CD4-positive, alpha-beta T cell treated with Interleukin-10 for 1 hour (primary cell): ENCODE measurements around the gene FGF18.
"Not testable (repeated sequence)": the region's sequence is repeated elsewhere in the genome, so short reads cannot be mapped to it uniquely, and the experiment has no call there.

Source experiments
- DNase-seq: peaks from one replicate; pipeline ENCODE4 v3.0.0-alpha.2; 2020

The FGF18 gene

DNA sequence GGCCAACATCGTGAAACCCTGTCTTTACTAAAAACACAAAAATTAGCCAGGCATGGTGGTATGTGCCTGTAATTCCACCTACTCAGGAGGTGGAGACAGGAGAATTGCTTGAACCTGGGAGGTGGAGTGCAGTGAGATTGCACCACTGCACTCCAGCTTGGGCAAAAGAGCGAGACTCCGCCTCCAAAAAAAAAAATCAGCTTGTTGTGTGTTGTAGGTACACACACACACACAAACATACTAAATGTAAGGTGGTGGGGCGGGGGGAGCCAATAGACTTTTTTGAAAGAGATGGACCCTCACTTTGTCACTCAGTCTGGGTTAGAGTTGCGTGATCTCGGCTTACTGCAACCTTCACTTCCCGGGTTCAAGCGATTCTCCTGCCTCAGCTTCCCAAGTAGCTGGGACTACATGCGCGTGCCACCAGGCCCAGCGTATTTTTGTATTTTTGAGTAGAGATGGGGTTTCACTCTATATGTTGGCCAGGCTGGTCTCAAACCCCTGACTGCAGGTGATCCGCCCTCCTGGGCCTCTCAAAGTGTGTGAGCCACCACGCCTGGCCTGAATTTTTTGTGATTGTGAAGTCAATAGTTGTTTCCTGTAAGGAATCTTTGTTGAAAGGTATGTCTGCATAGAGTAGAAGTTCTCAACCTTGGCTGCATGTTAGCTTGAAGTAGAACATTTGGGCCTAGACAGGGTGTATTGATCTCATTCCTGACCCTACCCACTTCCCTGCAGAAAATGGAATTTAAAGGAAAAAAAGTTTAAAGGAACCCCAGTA is 18.1 kb upstream of the FGF18 start:
- DNase-seq = no peak

DNA sequence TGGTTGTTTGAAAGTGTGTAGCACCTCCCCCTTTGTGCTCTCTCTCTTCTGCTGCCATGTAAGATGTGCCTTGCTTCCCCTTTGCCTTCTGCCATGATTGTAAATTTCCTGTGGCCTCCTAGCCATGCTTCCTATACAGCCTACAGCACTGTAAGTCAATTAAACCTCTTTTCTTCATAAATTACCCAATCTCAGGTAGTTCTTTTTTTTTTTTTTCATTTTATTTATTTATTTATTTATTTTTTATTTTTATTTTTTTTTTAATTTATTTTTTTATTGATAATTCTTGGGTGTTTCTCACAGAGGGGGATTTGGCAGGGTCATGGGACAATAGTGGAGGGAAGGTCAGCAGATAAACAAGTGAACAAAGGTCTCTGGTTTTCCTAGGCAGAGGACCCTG is 16.7 kb upstream of the FGF18 start:
- DNase-seq = not testable (repeated sequence)

DNA sequence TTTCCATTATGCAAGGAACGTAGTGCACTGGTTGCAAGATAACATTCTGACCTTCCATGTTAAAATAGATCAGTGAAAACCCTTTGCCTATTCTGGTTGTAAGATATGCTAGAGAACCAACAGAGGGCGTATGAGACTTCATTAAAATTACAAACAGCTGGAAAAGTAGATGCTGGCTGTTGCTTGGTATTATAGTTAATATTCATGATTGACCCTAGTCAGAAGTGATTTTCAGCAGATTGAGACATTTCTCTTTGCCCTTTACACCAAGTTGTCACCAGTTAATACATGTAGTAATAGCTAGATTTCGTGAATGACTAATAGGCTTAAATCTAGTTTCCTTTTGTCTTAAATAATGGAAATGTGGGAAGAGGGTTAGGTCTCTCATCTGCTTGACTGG is 13.8 kb upstream of the FGF18 start:
- peak; percentile 22 for DNase-seq

- DNase-seq = no peak
These were observed 12.2 kb upstream of the FGF18 start for GRCh38 chr5:171407234-171407633.

DNA sequence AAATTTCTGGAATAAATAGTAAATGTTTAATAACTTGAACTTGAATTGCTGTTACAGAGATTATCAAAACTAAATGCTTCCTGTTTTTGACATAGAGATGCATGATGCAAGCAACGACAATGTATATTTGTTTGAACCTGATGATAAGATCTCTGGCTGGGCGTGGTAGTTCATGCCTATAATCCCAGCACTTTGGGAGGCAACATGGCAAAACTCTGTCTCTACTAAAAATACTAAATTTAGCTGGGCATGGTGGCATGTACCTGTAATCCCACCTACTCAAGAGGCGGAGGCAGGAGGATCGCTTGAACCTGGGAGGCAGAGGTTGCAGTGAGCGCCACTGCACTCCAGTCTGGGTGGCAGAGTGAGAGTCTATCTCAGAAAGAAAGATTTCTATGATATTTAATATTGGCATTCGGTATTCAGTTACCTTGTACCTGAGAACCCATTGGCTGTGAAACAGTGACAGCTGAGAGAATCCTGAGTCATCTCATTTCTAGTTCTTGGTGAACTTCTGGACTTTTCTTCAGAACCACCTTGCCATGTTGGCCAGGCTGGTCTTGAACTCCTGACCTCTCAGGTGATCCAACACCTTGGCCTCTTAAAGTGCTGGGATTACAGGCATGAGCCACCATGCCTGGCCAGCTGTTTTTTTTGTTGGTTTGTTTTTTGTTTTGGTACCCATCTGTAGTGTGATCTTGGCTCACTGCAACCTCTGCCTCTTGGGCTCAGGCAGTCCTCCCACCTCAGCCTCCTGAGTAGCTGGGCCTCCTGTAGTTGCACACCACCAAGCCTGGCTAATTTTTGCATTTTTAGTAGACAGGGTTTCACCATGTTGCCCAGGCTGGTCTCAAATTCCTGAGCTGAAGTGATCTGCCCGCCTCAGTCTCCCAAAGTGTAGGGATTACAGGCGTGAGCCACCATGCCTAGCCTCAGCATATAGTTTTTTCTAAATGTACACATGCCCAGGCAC is 10.0 kb upstream of the FGF18 start:
- DNase-seq = no peak

DNA sequence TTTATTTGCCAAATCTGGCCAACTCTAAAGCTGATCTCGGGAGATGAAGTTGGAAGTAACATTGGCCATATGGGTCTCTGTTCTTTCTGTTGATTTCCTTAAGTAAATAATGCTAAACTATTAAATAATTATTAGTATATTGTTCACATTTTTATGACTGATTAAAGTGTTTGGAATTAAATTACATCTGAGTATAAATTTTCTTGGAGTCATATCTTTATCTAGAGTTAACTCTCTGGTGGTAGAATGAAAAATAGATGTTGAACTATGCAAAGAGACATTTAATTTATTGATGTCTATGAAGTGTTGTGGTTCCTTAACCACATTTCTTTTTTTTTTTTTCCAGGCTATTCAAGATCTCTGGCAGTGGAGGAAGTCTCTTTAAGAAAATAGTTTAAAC is 9.3 kb upstream of the FGF18 start:
- DNase-seq = no peak

DNA sequence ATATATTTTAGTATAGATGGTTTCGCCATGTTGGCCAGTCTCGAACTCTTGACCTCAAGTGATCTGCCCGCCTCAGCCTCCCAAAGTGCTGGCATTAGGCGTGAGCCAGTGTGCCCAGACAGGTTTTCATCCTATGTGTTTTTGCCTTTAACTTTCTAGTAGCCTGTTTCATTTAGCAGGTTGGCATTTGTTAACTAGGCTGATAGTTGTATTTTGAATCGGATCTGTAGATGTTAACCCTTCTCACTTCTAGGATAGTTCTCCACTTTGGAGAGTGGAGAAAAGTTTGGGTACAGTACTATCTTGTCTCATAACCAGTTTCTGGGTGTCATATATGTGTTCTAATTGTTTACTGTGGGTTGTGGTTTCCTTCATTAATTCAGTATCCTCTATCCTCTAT is 7.3 kb upstream of the FGF18 start:
- DNase-seq = no peak

DNA sequence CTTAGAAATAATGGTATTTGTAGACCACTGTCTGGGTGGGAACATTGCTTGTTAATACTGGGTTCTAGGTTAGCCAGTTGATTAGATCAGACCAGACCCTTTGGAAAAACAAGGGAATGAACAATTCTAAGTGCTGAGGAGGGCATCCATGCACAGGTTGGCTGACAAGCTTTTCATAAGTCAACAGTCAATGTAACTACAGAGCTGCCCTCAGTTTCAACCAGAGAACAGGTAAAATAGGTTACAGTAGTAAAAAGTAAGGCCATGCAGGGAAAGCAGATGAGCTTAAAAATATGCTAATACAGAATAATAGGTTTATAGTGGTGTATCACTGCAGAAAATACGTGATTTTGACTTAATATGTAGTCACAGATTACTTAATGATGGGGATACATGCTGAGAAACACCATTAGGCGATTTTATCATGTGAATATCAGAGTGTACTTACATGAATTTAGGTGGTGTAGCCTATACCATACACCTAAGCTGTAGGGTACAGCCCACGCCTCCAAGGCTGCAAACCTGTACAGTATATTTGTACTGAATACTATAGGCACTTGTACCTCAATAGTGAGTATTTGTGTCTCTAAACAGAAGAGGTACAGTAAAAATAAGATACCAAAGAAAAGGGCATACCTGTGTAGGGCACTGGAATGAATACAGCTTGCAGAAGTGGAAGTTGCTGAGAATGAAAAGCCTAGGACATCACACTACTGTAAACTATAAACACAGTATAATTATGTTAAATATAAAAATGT is 6.1 kb upstream of the FGF18 start:
- DNase-seq = no peak

DNA sequence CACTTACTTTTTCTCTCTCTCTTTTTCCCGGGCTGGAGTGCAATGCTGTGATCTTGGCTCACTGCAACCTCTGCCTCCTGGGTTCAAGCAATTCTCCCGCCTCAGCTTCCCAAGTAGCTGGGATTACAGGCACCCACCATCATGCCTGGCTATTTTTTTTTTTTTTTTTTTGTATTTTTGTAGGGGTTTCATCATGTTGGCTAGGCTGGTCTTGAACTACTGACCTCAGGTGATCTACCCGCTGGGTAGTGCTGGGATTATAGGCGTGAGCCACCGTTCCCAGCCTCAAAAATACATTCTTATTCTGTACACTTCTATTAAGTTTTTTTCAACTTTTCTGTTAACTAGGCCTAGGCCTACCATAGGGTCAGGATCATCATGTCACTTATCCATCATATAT is 5.5 kb upstream of the FGF18 start:
- not testable (repeated sequence) for DNase-seq

DNA sequence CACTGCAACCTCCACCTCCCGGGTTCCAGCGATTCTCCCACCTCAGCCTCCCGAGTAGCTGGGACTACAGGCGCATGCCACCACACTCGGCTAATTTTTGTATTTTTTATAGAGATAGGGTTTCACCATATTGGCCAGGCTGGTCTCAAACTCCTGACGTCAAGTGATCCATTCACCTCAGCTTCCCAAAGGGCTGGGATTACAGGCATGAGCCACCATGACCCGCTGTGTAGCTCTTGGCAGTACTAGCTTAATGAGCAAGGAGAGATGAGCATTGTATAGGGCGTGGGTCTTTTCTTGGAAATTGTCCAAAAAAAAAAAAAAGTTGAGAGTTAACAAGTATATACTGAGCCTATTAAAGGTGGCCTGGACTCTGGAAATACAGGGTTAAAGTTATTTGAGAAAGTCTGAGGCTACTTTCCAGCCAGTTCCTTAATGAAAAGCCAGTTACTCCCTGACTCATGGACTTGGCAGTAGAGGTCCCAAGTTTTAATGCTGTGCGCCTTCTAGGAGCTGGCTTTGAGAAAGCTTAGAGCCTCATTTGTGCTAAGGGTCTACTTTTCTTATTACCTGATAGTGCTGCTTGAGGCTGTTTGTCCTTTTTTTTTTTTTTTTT is 4.2 kb upstream of the FGF18 start:
- DNase-seq = no peak

GRCh38 chr5:171416160-171417049 is 3.0 kb upstream of the FGF18 start:
- DNase-seq = no peak

GRCh38 chr5:171418316-171418981 is 998 bp upstream of the FGF18 start:
- DNase-seq = peak; percentile 52

DNA sequence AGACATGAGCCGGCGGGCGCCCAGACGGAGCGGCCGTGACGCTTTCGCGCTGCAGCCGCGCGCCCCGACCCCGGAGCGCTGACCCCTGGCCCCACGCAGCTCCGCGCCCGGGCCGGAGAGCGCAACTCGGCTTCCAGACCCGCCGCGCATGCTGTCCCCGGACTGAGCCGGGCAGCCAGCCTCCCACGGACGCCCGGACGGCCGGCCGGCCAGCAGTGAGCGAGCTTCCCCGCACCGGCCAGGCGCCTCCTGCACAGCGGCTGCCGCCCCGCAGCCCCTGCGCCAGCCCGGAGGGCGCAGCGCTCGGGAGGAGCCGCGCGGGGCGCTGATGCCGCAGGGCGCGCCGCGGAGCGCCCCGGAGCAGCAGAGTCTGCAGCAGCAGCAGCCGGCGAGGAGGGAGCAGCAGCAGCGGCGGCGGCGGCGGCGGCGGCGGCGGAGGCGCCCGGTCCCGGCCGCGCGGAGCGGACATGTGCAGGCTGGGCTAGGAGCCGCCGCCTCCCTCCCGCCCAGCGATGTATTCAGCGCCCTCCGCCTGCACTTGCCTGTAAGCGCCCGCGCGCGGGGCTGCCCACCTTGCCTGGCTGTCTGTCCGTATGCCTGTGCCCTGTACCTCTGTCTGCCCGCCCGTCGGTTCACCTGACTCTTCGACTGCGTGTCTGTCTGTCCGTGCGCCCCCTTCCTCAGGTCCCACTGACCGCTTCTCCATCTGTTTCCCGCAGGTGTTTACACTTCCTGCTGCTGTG is 412 bp downstream of the FGF18 start:
- no peak for DNase-seq

GRCh38 chr5:171420431-171421241 is 1.2 kb downstream of the FGF18 start:
- DNase-seq = no peak

GRCh38 chr5:171421331-171422262 is 2.1 kb downstream of the FGF18 start:
- no peak for DNase-seq

GRCh38 chr5:171422495-171422894 is 3.0 kb downstream of the FGF18 start:
- no peak for DNase-seq

DNA sequence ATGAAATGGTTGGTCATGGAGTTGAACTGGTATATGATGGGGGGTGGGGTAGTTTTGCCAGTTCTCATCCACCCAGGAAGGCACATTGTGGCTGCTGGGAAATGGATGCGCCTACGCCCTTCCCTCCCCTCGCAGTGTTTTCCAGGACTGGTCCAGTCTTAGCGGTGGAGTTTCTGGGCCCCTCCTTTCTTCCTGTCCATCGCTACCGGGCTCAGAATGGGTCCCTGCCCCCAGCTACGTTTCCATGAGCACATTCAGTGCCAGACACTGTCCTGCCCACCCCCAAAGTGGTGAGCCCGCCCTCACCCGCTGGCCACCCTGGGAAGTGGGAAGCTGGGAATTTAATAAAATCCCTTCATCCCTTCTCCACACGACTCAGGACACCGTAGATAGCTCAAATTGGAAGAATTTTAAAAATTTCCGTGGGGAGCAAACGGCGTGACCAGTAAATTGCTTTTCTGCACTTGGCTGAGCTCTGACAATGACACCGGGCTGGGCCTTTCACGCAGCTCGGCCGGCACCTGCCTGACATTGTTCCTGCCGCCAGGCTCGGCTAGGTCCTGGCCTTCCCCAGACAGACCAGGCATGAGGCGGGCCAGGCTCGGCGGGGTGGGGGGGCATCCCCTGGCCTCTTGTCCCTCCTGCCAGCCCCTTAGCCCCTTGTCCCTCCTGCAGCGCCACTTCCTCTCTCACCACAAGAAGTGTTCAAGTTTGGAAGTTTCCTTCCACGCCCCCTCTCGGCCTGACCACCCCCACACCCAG is 3.6 kb downstream of the FGF18 start:
- no peak for DNase-seq

DNA sequence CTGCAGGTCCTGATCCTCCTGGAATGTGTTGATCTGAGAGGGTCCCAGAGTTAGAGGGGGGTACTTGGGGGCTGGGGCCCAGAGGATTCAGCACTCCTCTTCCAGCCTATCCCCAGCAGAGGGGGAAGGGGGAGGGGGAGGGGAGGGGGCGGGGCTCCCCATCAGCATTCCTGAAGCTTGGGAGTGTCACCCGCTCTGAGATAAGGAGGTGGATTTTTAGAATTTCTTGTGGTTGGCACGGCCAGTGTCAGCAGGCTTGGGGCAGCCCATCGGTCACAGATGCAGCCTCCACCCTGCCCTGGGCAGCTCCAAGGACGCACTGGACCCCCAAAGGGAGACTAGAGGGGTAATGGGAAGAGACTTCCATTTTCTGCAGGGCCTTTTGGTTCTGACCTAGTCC is 5.3 kb downstream of the FGF18 start:
- no peak for DNase-seq
